ENCODE results near the gene POFUT2. TPM values are rescaled to one million over a fixed set of nuclear protein-coding genes. Genes with fewer than 3 reads are reported as not detected.

Gene POFUT2
- total RNA-seq, 1 donor from 2014 or later: 18.0 TPM

- intact Hi-C loops (cut with micrococcal nuclease): loop anchor here (5.0 kb wide), 1 partner anchor 208 kb away; no protein-coding TSS in a partner anchor
These were observed 2.3 kb downstream of the POFUT2 start for GRCh38 chr21:45285266-45285931.

GRCh38 chr21:45284456-45284741, 3.3 kb downstream of the POFUT2 start:
- intact Hi-C loops (cut with micrococcal nuclease): no loop called here

DNA sequence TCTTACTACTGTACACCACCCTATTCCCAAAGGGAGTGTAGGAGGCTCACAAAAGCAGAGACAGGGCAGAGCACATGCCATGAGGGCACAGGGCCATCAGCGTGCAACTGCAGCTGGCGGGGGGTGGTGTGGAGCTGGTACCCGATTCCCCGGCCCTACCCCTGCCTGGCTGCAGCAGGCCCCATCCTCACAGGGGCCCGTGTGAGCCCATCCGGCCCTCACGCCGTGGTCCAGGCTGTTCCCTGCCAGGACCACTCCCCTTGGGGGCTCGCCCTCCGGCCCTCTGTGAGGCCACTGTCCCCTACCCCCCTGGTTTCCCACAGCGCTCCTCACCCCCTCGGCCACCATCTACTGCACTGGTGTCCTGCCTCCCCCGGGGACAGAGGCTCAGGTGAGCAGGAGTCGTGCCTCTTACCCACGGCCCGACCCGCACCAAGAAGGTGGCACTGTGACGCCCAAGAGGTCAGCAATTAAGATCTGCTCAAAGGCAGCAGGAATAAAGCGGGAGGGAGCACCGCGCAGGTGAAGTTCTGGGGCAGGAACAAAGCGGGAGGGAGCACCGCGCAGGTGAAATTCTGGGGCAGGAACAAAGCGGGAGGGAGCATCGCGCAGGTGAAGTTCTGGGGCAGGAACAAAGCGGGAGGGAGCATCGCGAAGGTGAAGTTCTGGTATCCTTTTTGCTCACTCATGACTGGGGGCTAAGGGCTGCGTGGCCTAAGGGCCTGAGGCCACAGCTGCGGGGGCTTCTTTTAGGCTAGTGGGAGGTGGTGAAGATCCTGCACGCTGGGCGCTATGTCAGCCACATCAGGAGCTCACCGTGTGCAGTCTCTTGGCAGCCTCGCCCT, 3.9 kb downstream of the POFUT2 start:
- intact Hi-C loops (cut with micrococcal nuclease): no loop called here

DNA sequence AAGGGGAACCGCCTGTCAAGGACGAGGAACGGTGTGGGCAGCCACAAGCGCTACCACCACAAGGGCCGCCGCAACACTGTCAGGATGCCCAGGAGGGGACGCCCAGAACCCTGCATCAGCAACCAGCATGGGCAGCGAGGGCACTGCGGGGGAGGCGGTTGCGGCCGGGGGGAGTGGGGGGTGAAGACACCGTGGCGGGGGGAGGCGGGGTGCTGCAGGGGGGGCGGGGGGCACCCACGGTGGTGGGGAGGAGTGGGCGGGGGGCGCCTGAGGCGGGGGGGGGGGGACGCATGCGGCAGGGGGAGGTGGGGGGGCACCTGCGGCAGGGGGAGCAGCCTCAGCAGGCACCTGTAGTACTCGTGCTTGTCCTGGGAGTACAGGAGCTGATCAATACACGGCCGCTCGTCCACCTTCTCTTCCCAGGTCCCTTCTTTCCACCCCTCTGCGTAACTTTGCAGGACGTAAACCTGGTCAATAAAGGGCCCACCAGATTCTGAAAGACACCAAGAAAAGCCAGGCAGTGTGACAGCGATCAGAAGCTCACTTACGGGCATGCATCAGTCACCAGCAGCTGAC, 4.6 kb downstream of the POFUT2 start:
- intact Hi-C loops (cut with micrococcal nuclease): no loop called here

DNA sequence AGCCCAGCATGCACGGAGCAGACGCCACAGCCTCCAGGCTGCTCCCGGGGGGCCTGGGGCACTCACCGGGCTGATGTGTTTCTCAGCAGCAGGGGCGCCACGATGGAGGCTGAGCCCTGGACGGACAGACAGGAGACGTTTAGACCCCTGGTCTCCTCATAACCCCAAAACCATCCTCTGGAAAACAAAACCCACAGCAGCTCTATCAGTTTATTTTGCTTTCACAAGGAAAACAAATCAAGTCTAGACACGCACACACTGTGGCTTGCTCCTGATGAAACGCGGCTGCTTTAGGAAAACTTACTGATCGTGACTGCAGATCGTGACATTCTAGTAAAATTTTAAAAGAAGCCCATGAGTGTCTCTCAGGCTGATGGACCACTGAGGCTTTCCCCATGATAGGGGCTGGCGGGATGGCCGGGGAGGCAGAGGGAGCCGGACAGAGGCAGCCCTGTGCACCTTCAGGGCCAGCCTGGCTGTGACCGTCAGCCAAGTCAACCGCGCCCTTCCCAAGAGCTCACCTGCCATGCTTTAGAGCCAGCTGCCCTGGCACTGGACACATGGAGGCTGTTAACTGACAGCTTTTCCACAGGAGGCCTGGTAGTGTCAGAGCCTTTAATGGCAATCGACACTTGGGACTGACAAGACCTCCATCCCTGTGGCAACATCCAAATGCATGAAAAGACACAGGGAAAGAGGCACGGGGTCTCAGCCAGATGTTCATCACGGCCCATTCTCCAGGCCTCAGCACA, 5.2 kb downstream of the POFUT2 start:
- intact Hi-C loops (cut with micrococcal nuclease): no loop called here

DNA sequence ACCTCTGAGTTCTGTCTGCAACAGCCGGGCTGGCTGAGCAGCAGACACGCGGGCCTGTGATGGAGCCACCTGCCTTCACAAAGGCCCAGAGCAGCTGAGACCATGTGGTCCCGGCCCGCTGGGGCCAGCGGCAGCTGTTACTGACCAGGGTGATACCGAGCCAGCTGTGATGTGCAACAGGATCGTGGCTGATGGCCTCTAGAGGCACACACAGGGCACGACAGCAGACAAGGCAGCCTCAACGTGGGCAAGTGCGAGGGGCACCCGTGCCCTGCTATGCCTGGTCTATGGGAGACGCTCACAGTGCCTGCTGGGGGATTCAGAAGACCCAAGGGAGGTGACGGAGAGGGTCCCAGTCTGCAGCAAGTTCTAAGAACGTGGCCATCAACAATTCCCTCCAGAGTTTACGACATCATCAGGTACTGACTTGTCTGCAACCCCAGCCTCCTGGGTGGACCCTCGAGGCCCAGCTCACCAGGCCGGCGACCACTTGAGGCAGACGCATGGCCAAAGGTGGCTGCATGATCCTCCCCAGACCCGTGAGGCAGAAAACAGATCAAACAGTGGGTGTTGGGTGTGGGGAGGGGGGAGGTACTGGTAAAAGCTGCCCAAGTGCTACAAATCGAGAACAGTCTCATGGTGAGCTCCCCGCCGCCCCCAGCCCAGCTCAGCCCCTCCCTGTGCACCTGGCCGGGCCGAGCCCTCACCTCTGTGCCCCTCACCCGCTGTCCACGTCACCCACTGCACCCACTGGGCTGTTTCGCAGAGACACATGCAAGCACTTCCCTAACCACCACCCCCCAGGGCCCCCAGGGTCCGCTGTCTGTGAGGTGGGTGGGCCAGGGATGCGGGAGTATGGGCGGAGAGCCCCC, 6.0 kb downstream of the POFUT2 start:
- intact Hi-C loops (cut with micrococcal nuclease): no loop called here

DNA sequence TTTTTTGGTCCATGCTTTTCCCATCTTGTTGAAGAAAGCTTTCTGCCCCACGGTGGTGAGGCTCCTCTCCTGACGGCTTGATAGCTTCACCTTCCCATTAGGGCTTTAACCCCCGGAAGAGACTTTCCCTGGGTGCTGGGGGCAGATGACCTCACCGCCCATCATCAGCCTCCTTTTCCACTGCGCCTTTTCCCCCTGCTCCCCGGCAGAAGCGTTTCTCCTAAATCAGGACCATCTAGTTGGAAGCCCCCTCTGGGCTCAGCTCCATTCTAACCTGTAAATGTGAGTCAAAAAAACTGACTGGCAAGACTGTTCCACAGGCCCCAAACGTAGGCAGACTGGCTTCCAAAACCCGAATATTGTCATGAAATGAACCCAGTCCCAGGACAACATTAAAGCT, 6.7 kb downstream of the POFUT2 start:
- intact Hi-C loops (cut with micrococcal nuclease): no loop called here

GRCh38 chr21:45280178-45280821, 7.4 kb downstream of the POFUT2 start:
- intact Hi-C loops (cut with micrococcal nuclease): no loop called here

- intact Hi-C loops (cut with micrococcal nuclease): no loop called here
These were observed 8.1 kb downstream of the POFUT2 start for GRCh38 chr21:45279446-45280177.

GRCh38 chr21:45278156-45278911, 9.4 kb downstream of the POFUT2 start:
- intact Hi-C loops (cut with micrococcal nuclease): no loop called here

GRCh38 chr21:45277101-45278045, 10.3 kb downstream of the POFUT2 start:
- intact Hi-C loops (cut with micrococcal nuclease): no loop called here

GRCh38 chr21:45276596-45276995, 11.1 kb downstream of the POFUT2 start:
- intact Hi-C loops (cut with micrococcal nuclease): no loop called here

GRCh38 chr21:45270306-45270821, 17.3 kb downstream of the POFUT2 start:
- intact Hi-C loops (cut with micrococcal nuclease): no loop called here

- intact Hi-C loops (cut with micrococcal nuclease): loop anchor here (5.0 kb wide), 1 partner anchor 118 kb away; no protein-coding TSS in a partner anchor
These were observed 17.8 kb downstream of the POFUT2 start for GRCh38 chr21:45269861-45270260.

GRCh38 chr21:45267390-45267760, 20.3 kb downstream of the POFUT2 start:
- intact Hi-C loops (cut with micrococcal nuclease): loop anchor here (5.0 kb wide), 1 partner anchor 115 kb away; no protein-coding TSS in a partner anchor

DNA sequence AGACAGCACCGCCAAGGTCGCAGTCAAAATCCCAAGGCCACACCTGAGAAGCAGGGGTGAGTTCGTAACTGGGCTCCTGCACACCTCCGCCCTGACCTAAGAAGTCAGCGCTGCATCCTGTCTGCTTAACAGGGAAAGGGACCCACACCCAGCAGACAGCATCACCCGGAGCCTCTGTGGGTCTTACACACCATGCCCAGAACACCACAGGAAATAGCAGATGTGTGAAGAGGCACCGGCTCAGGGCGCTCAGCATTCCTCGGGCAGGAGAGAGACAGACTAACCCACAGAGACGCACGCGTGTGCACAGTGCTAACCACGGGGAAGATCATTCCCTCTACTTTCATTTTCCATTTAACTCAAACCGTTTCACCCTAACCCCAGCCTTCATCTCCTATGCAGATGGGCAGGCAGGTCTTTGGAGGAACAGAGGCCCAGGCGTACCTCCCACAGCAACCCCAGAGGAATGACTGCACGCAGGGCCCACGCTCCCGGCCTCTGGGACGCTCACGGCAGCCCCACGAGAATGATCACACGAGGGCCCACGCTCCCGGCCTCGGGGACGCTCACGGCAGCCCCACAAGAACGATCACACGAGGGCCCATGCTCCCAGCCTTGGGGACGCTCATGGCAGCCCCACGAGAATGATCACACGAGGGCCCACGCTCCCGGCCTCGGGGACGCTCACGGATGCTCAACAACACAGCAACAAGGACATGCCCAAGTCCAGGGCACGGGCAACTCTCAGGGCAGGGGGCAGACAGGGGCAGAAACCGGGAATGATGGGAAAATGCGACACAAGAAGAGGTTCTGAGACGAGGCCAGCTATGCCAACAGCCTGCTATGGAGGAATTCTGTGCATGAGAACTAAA, 20.9 kb downstream of the POFUT2 start:
- intact Hi-C loops (cut with micrococcal nuclease): loop anchor here (1.0 to 5.0 kb wide), 2 partner anchors 38 to 114 kb away; no protein-coding TSS in a partner anchor
